Activated CD8-positive, alpha-beta T cell treated with anti-CD3 and anti-CD28 coated beads for 36 hours (primary cell): Measurements from ENCODE around the gene LGALS4. TPM values are rescaled to one million over a fixed set of nuclear protein-coding genes. Genes with fewer than 3 reads are reported as not detected.
"Not testable (repeated sequence)": the region's sequence is repeated elsewhere in the genome, so short reads cannot be mapped to it uniquely, and the experiment has no call there.

Source experiments
- ATAC-seq: fragments of 200-7000 bp; cut with Tn5 transposase; one replicate; pipeline ENCODE4 v1.10.0; 2021; ENCODE audit warnings: mild to moderate bottlenecking, moderate library complexity
- CTCF ChIA-PET: fragments of 350-600 bp; sonication (Branson Sonifier 250); formaldehyde crosslinking; loops from one replicate; lab custom pipeline; 2021; ENCODE audit warnings: antibody characterized with exemption; lab: Charles Lee
- POLR2A ChIA-PET: fragments of 350-600 bp; sonication (Branson Sonifier 250); formaldehyde crosslinking; loops from one replicate; lab custom pipeline; 2021; ENCODE audit warnings: antibody characterized with exemption; lab: Charles Lee
- DNase-seq: peaks from one replicate; pipeline ENCODE4 v3.0.0-alpha.2; 2020
- H3K27ac Mint-ChIP-seq: one replicate; pipeline ENCODE4 v1.8.0; 2021; ENCODE audit warnings: mild to moderate bottlenecking, mixed read lengths
- H3K27me3 Mint-ChIP-seq: one replicate; pipeline ENCODE4 v1.8.0; 2021; ENCODE audit warnings: mixed read lengths
- H3K36me3 Mint-ChIP-seq: one replicate; pipeline ENCODE4 v1.8.0; 2021; ENCODE audit warnings: low read depth, mixed read lengths
- H3K4me1 Mint-ChIP-seq: one replicate; pipeline ENCODE4 v1.8.0; 2021; ENCODE audit warnings: low read depth, mixed read lengths
- H3K4me3 Mint-ChIP-seq: one replicate; pipeline ENCODE4 v1.8.0; 2021; ENCODE audit warnings: mild to moderate bottlenecking, moderate library complexity, mixed read lengths
- H3K9me3 Mint-ChIP-seq: one replicate; pipeline ENCODE4 v1.8.0; 2021; ENCODE audit warnings: mixed read lengths
- intact Hi-C: fragments of 100-400 bp; cut with micrococcal nuclease; formaldehyde crosslinking; loops from one replicate; pipeline ENCODE4 v1.10.0; 2022
- total RNA-seq, 2 experiments: library from RNA; stranded (reverse); gene quantifications; one replicate each; pipeline ENCODE4 v1.2.3, GENCODE V29; 2021
- TF ChIP-seq, protein P1 (sequence below): fragments of 200-600 bp; IDR thresholded peaks from one replicate; pipeline ENCODE4 v1.8.0; 2022; ENCODE audit warnings: antibody characterized with exemption, mild to moderate bottlenecking

Gene LGALS4
- total RNA-seq, 2 experiments from 2014 or later = 0.29 to 0.72 TPM

- H3K36me3 Mint-ChIP-seq, H3K9me3 Mint-ChIP-seq, H3K27ac Mint-ChIP-seq, DNase-seq, H3K4me1 Mint-ChIP-seq, intact Hi-C loops, POLR2A ChIA-PET, H3K27me3 Mint-ChIP-seq: not testable (repeated sequence)
- H3K4me3 Mint-ChIP-seq = peak overlapping the region; percentile 29
- CTCF ChIA-PET = interaction anchor here (0.8 to 1.7 kb wide), 8 partner anchors 9 to 182 kb away, joined by 3 to 16 read pairs (median 4); partner anchors contain the start of gene CAPN12
- peak; percentile 6 for ATAC-seq
Observed at GRCh38 chr19:38770228-38770948, 42.4 kb downstream of the LGALS4 start.

DNA sequence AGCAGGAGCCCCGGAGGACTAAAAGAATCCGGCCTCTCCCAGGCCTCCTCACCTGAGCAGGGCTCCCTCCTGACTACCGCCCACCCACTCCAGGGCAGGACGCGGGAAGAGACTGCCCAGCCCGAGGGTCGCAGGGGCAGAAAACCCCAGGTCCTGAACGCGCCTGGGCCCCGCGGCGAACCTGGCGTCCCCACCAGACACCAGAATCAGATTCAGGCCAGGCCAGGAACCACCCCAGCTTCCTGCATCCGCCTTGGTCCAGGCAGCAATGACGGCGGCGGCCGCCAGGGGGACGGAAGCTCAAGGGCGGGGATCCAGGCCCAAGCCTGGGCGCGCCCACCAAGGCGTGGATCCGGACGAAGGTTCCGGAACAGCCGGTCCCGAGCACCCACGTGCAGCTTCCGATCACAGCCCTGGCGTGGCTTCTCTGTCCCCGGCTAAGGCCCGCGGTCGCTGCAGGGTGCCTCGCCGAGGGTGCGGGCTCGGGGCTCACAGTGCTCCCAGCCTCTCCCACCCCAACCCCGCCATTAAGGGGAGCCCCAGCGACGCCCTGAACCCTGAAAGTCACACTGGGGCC lies 43.0 kb downstream of the LGALS4 start:
- Mint-ChIP-seq H3K36me3 (no peaks in the 10 kb centered on the region), H3K27me3 (no peaks in the 10 kb centered on the region), H3K4me1 (peaks cover 5% of the 10 kb centered on the region), H3K4me3 (peak overlapping the region; percentile 32), H3K9me3 (no peaks in the 10 kb centered on the region), H3K27ac (no peak overlapping the region)
- POLR2A ChIA-PET = interaction anchor here (0.7 to 1.1 kb wide), 4 partner anchors 17 to 183 kb away, joined by 3 to 5 read pairs (median 3); partner anchors contain the start of gene ECH1
- intact Hi-C loops = no loop called here
- TF ChIP-seq, protein P1, sequence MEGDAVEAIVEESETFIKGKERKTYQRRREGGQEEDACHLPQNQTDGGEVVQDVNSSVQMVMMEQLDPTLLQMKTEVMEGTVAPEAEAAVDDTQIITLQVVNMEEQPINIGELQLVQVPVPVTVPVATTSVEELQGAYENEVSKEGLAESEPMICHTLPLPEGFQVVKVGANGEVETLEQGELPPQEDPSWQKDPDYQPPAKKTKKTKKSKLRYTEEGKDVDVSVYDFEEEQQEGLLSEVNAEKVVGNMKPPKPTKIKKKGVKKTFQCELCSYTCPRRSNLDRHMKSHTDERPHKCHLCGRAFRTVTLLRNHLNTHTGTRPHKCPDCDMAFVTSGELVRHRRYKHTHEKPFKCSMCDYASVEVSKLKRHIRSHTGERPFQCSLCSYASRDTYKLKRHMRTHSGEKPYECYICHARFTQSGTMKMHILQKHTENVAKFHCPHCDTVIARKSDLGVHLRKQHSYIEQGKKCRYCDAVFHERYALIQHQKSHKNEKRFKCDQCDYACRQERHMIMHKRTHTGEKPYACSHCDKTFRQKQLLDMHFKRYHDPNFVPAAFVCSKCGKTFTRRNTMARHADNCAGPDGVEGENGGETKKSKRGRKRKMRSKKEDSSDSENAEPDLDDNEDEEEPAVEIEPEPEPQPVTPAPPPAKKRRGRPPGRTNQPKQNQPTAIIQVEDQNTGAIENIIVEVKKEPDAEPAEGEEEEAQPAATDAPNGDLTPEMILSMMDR = peak; percentile 78
- CTCF ChIA-PET = interaction anchor here (0.6 to 1.7 kb wide), 14 partner anchors 9 to 367 kb away, joined by 3 to 16 read pairs (median 4); partner anchors contain the start of genes CAPN12 and FAM98C
- ATAC-seq (peak; percentile 85), DNase-seq (peak; percentile 90)

DNA sequence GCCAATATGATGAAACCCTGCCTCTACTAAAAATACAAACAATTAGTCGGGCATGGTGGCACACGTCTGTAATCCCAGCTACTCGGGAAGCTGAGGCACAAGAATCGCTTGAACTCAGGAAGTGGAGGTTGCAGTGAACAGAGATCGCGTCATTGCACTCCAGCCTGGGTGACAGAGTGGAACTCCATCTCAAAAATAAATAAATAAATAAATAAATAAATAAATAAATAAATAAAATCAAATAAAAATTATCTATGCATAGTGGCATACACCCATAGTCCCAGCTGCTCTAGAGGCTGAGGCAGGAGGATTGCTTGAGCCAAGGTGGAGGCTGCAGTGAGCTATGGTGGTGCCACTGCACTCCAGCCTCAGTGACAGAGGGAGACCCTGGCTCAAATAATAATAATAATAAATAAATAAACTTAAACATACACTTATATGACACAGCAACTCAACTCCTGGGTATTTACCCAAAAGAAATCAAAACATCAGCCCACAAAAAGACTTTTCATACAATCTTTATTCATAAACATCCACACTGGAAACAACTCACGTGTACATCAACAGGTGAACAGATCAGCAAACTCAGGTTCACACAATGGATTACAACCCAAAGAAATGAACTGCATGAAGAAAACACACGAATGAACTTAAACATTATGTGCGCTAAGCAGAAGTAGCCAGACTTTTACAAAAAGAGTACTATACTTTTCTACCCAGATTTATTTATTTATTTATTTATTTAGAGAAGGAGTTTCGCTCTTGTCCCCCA lies 46.3 kb downstream of the LGALS4 start:
- H3K9me3 Mint-ChIP-seq = no peaks in the 10 kb centered on the region
- peaks cover 5% of the 10 kb centered on the region for H3K4me1 Mint-ChIP-seq
- POLR2A ChIA-PET = no interaction called here
- CTCF ChIA-PET = no interaction called here
- TF ChIP-seq, protein P1 = no peak
- intact Hi-C loops = no loop called here
- DNase-seq (no peak), ATAC-seq (no peak)
- H3K4me3 Mint-ChIP-seq = no peak overlapping the region
- H3K36me3 Mint-ChIP-seq = no peaks in the 10 kb centered on the region
- no peak overlapping the region for H3K27ac Mint-ChIP-seq
- H3K27me3 Mint-ChIP-seq = no peaks in the 10 kb centered on the region

- Mint-ChIP-seq H3K27ac (no peak overlapping the region), H3K4me1 (peaks cover 5% of the 10 kb centered on the region), H3K36me3 (no peaks in the 10 kb centered on the region), H3K4me3 (no peak overlapping the region), H3K9me3 (no peaks in the 10 kb centered on the region), H3K27me3 (no peaks in the 10 kb centered on the region)
- POLR2A ChIA-PET = no interaction called here
- intact Hi-C loops = no loop called here
- DNase-seq (no peak), ATAC-seq (no peak)
- CTCF ChIA-PET = no interaction called here
- TF ChIP-seq, protein P1 = no peak
Observed at GRCh38 chr19:38765214-38765613, 47.5 kb downstream of the LGALS4 start.

- ATAC-seq = no peak
- Mint-ChIP-seq H3K27me3 (no peaks in the 10 kb centered on the region), H3K4me1 (no peaks in the 10 kb centered on the region), H3K4me3 (no peak overlapping the region), H3K36me3 (no peaks in the 10 kb centered on the region), H3K27ac (no peak overlapping the region), H3K9me3 (no peaks in the 10 kb centered on the region)
- ChIA-PET POLR2A (no interaction called here), CTCF (no interaction called here)
- TF ChIP-seq, protein P1 = no peak
- no peak for DNase-seq
- intact Hi-C loops = no loop called here
Observed at GRCh38 chr19:38763795-38764220, 48.9 kb downstream of the LGALS4 start.

- H3K36me3 Mint-ChIP-seq, POLR2A ChIA-PET, H3K9me3 Mint-ChIP-seq, H3K4me3 Mint-ChIP-seq, intact Hi-C loops, ATAC-seq, DNase-seq, H3K4me1 Mint-ChIP-seq, H3K27me3 Mint-ChIP-seq, H3K27ac Mint-ChIP-seq: not testable (repeated sequence)
- CTCF ChIA-PET = interaction anchor here (0.6 to 2.3 kb wide), 2 partner anchors 8 to 73 kb away, joined by 3 to 16 read pairs; no protein-coding TSS in a partner anchor
Observed at GRCh38 chr19:38761884-38762389, 50.8 kb downstream of the LGALS4 start.

DNA sequence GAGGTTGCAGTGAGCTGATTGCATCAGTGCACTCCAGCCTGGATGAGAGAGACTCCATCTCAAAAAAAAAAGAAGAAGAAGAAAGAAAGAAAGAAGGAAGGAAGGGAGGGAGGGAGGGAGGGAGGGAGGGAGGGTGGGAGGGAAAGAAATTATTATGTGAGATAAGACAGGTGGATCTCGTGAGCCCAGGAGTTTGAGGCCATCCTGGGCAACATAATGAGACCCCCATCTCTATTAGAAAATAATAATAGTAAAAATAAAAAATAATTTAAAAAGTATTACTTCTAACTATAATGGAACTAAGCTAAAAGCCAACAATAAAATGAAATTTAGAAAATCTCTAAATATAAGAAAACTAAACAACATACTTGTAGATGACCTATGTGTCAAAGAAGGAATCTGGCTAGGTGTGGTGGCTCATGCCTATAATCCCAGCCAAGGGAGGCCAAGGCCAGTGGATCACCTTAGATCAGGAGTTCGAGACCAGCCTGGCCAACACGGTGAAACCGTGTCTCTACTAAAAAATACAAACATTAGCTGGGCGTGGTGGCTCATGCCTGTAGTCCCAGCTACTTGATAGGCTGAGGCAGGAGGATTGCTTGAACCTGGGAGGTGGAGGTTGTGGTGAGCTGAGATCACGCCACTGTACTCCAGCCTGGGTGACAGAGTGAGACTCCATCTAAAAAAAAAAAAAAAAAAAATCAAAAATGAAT lies 51.8 kb downstream of the LGALS4 start:
- DNase-seq, H3K27ac Mint-ChIP-seq, H3K4me3 Mint-ChIP-seq, ATAC-seq, H3K27me3 Mint-ChIP-seq, intact Hi-C loops, H3K9me3 Mint-ChIP-seq, H3K36me3 Mint-ChIP-seq, H3K4me1 Mint-ChIP-seq: not testable (repeated sequence)
- ChIA-PET POLR2A (interaction anchor here (0.6 kb wide), 1 partner anchor 183 kb away, joined by 3 read pairs; no protein-coding TSS in a partner anchor), CTCF (interaction anchor here (0.6 to 2.3 kb wide), 4 partner anchors 8 to 169 kb away, joined by 3 to 16 read pairs (median 3); partner anchors contain the start of genes MRPS12 and SARS2)
